Gastroesophageal sphincter (tissue), 4 donors: ENCODE data around the gene EPHA2. TPM values are rescaled to one million over a fixed set of nuclear protein-coding genes. Genes with fewer than 3 reads are reported as not detected.

Experiments
- ATAC-seq: fragments of 150-250 bp; one replicate; pipeline ENCODE4 v1.9.1; 2016; ENCODE audit warnings: mild to moderate bottlenecking, moderate library complexity
- H3K27ac ChIP-seq, 4 donors: fragments of 200-600 bp; sonication (generic) in 3 of 4; 1 replicate in 3 of 4; 2 replicates in 1 of 4; pipeline ENCODE4 v1.5.1; 2016 to 2019
- H3K27me3 ChIP-seq: fragments of 200-600 bp; sonication (generic); one replicate; pipeline ENCODE4 v1.5.1; 2019
- H3K36me3 ChIP-seq, 2 donors: fragments of 200-600 bp; sonication (generic); one replicate each; pipeline ENCODE4 v1.5.1; 2019; ENCODE audit warnings: control low read depth in 1 of 2
- H3K4me1 ChIP-seq, 3 donors: fragments of 200-600 bp; sonication (generic); 1 replicate in 2 of 3; 2 replicates in 1 of 3; pipeline ENCODE4 v1.5.1; 2016 to 2019; ENCODE audit warnings: control low read depth in 2 of 3
- H3K4me3 ChIP-seq, 2 donors: fragments of 200-600 bp; sonication (generic); one replicate each; pipeline ENCODE4 v1.5.1; 2019; ENCODE audit warnings: mild to moderate bottlenecking in 1 of 2, moderate library complexity in 1 of 2
- H3K9me3 ChIP-seq, 3 donors: fragments of 200-600 bp; sonication (generic); one replicate each; pipeline ENCODE4 v1.5.1; 2017 to 2019; ENCODE audit warnings: control low read depth in 2 of 3
- CTCF ChIP-seq, 4 experiments: fragments of 200-600 bp in 2 of 4; fragments of 450-650 bp in 2 of 4; sonication (generic) in 1 of 4; IDR thresholded peaks; one replicate each; pipeline ENCODE4 v1.5.1; 2017 to 2019; ENCODE audit warnings: antibody characterized with exemption in 4 of 4, mild to moderate bottlenecking in 2 of 4, moderate library complexity in 2 of 4
- EP300 ChIP-seq: sonication (generic); formaldehyde crosslinking; IDR thresholded peaks from one replicate; pipeline ENCODE4 v1.6.1; 2017; ENCODE audit warnings: antibody characterized with exemption, mild to moderate bottlenecking
- POLR2A ChIP-seq, 2 donors: fragments of 450-650 bp; IDR thresholded peaks; one replicate each; pipeline ENCODE4 v1.6.1; 2017; ENCODE audit warnings: antibody characterized with exemption in 2 of 2, mild to moderate bottlenecking in 2 of 2, moderate library complexity in 1 of 2
- POLR2AphosphoS5 ChIP-seq: sonication (generic); formaldehyde crosslinking; IDR thresholded peaks from one replicate; pipeline ENCODE4 v1.6.1; 2017; ENCODE audit warnings: antibody characterized with exemption
- WGBS, 2 donors: methylation state at CpG; one replicate each; pipeline ENCODE4 v1.1.5; 2018; ENCODE audit warnings: low coverage in 1 of 2; 5-methylcytosine and 5-hydroxymethylcytosine counted together
- total RNA-seq, 4 donors: library from RNA; depleted of rRNA; stranded (reverse); fragments of >200 nt; gene quantifications; one replicate each; pipeline ENCODE4 v1.1.0, GENCODE V29; 2016

EPHA2 gene
- total RNA-seq, 4 donors from 2014 or later, result 8.9 to 16.1 (median 12.4) TPM

DNA sequence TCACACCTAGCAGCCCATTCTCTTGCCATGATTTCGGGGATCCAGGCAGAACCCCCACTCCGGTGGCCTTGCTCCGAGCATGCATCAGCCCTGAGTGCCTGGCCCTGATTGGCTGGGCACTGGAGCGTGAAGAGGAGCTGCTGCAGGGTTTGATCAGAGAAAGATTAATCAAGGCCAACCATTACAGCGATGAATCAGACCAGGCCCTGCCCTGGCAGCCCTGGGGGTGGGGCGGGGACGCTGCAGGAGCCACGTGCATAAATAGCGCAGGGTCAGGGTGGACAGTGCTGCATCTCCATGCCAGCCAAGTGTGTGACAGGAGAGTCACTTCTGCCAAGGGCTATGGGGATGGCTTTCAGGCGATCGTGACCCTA, 79.0 kb downstream of the EPHA2 start:
- ATAC-seq, result no peak
- H3K36me3 ChIP-seq, result no peaks in the 10 kb centered on the region
- no peak overlapping the region for H3K4me3 ChIP-seq
- no peaks in the 10 kb centered on the region for H3K9me3 ChIP-seq
- peaks cover 9% of the 10 kb centered on the region for H3K27me3 ChIP-seq
- TF ChIP-seq POLR2AphosphoS5, result no peak
- TF ChIP-seq EP300, result no peak
- no peak for TF ChIP-seq POLR2A (IDR thresholded peaks at IDR 0.05)
- no peak for TF ChIP-seq CTCF (IDR thresholded peaks at IDR 0.05)
- WGBS, 2 donors, result 91% methylated on average over 5 of the region's 11 CpGs; no CpG with 5 or more reads in 1 of the 2 donors
- H3K4me1 ChIP-seq, result peaks cover 0 to 46% (median 13%) of the 10 kb centered on the region in 3 donors
- no peak overlapping the region for H3K27ac ChIP-seq

DNA sequence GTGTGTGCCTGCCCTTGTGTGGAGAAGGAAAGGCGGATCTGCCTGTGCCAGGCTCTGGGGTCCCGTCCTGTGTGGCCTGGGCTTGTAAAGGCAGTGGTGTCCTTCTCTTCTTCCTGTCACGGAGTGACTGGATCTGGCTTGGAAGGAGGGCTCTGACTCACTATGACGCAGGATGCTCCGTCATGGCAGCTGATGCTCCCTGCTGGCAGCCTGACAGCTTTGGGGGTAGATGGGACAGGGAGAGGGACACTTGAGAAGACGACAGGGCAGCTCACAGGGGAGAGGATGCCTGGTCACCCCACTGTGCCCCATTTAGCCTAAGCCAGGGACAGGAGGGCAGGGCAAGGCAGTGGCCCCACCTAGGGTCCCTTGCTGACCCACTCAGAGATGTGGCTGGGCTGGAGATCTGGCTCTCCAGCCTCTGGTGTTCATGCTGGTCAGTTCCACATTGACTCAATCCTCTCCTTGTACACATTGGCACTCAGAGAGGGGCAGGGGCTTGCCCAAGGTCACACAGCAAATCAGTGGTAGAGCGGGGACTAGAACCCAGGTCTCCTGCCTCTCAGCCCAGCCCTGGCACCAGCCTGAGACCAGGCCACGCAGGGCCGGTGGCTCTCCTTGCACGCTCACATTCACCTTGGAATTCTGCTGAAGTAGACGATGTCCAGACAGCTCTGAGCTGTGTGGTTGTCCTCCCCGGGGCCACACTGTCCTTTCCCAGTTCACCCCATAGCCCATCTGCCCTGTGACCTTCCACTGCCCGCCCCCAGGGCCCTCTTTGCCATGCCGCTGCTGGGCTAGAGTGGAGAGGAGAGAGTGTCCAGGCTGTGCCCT, 79.6 kb downstream of the EPHA2 start:
- H3K4me1 ChIP-seq, result peaks cover 0 to 46% (median 13%) of the 10 kb centered on the region in 3 donors
- H3K27me3 ChIP-seq, result peaks cover 9% of the 10 kb centered on the region
- TF ChIP-seq EP300 (no peak), POLR2A (IDR thresholded peaks at IDR 0.05) (no peak), POLR2AphosphoS5 (no peak), CTCF (IDR thresholded peaks at IDR 0.05) (no peak)
- no peak for ATAC-seq
- H3K4me3 ChIP-seq, result no peak overlapping the region
- no peaks in the 10 kb centered on the region for H3K9me3 ChIP-seq
- no peaks in the 10 kb centered on the region for H3K36me3 ChIP-seq
- H3K27ac ChIP-seq, result no peak overlapping the region
- WGBS, 2 donors, result 36 to 40% methylated on average over 1 to 3 of the region's 14 CpGs

GRCh38 chr1:16075337-16076030, 80.4 kb downstream of the EPHA2 start:
- peaks cover 0 to 46% (median 13%) of the 10 kb centered on the region in 3 donors for H3K4me1 ChIP-seq
- TF ChIP-seq POLR2AphosphoS5 (no peak), EP300 (no peak), CTCF (IDR thresholded peaks at IDR 0.05) (no peak), POLR2A (IDR thresholded peaks at IDR 0.05) (no peak)
- peak; percentile 52 for ATAC-seq
- no peaks in the 10 kb centered on the region for H3K9me3 ChIP-seq
- H3K27me3 ChIP-seq, result peaks cover 9% of the 10 kb centered on the region
- WGBS, 2 donors, result 48 to 51% methylated on average over 5 to 10 of the region's 11 CpGs
- H3K36me3 ChIP-seq, result no peaks in the 10 kb centered on the region
- H3K4me3 ChIP-seq, result no peak overlapping the region
- no peak overlapping the region for H3K27ac ChIP-seq

Other genes starting within 250 kb of the EPHA2 start
- gene ZBTB17, start 180.0 kb downstream of the EPHA2 start, total RNA-seq, result 10 to 100 TPM; 24.0 to 65.7 (median 29.0) TPM
- not detected for gene SRARP, start 151.8 kb downstream of the EPHA2 start, total RNA-seq
- 100 to 1,000 TPM; 143 to 505 (median 229) TPM for gene HSPB7, start 138.0 kb downstream of the EPHA2 start, total RNA-seq
- gene CLCNKA, start 134.0 kb downstream of the EPHA2 start, total RNA-seq, result 1 to 10 TPM in 1 of 4 donors, under 1 TPM in 2, not detected in 1; 0.08 to 3.0 (median 0.20) TPM
- 1 to 10 TPM in 2 of 4 donors, under 1 TPM in 2; 0.20 to 1.9 (median 0.82) TPM for gene CLCNKB, start 112.3 kb downstream of the EPHA2 start, total RNA-seq
- not detected for gene FAM131C, start 82.4 kb downstream of the EPHA2 start, total RNA-seq
- gene ARHGEF19, start 56.6 kb upstream of the EPHA2 start, total RNA-seq, result 1 to 10 TPM; 2.8 to 3.6 (median 3.4) TPM
- gene CPLANE2, start 81.1 kb upstream of the EPHA2 start, total RNA-seq, result 10 to 100 TPM in 2 of 4 donors, 1 to 10 TPM in 2; 6.6 to 45.8 (median 11.0) TPM
- gene FBXO42, start 196.4 kb upstream of the EPHA2 start, total RNA-seq, result 10 to 100 TPM; 26.8 to 33.0 (median 29.7) TPM
- gene SZRD1, start 211.2 kb upstream of the EPHA2 start, total RNA-seq, result 100 to 1,000 TPM in 2 of 4 donors, 10 to 100 TPM in 2; 85.8 to 117 (median 99.4) TPM